ENCODE data around the gene DYNC2LI1.

DNA sequence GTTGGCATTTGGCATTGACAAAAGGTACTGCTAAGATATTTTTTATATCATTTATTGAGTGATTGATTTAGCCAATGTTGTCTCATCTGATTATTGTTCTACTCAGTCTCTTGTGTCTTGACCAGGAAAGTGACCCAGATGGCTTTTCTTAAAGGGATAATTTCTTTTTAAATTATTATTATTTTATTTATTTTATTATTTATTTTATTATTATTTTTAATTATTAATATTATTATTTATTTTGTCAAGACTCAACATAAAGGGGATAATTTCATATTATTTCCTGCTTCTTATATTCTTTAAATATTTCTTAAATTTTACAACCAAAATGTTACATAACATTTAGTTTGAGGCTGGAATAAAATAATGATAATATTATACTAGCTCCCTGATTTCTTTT lies 27.1 kb downstream of the DYNC2LI1 start:
- TF ChIP-seq, protein P1, sequence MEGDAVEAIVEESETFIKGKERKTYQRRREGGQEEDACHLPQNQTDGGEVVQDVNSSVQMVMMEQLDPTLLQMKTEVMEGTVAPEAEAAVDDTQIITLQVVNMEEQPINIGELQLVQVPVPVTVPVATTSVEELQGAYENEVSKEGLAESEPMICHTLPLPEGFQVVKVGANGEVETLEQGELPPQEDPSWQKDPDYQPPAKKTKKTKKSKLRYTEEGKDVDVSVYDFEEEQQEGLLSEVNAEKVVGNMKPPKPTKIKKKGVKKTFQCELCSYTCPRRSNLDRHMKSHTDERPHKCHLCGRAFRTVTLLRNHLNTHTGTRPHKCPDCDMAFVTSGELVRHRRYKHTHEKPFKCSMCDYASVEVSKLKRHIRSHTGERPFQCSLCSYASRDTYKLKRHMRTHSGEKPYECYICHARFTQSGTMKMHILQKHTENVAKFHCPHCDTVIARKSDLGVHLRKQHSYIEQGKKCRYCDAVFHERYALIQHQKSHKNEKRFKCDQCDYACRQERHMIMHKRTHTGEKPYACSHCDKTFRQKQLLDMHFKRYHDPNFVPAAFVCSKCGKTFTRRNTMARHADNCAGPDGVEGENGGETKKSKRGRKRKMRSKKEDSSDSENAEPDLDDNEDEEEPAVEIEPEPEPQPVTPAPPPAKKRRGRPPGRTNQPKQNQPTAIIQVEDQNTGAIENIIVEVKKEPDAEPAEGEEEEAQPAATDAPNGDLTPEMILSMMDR (IDR thresholded peaks at IDR 0.05) = no peak
- TF ChIP-seq POLR2A (IDR thresholded peaks at IDR 0.05) = no peak

Measured in tibial nerve (tissue), 3 donors.